ENCODE results near the gene SLC22A13.

SLC22A13 gene

DNA sequence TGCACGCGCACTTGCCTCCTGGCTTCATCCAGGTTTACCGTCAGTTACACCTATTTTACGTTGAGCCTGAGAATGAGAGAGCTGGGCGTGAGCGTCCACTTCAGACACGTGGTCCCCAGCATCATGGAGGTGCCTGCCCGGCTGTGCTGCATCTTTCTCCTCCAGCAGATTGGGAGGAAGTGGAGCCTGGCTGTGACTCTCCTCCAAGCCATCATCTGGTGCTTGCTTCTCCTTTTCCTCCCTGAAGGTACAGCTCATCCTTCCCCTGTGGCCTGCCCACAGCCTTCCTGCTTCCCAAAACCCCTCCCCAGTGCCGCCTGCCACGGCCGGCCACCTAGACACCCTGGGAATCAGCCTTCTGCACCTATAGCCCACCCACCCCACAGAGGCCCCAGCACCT lies 48.1 kb downstream of the SLC22A13 start:
- no peak for TF ChIP-seq CTCF (IDR thresholded peaks at IDR 0.05; ENCODE audit: low read depth, low read length)
- no peak for TF ChIP-seq EZH2phosphoT487 (IDR thresholded peaks at IDR 0.05; ENCODE audit: low read depth)
- Histone ChIP-seq H3K27me3 (ENCODE audit: low read depth, low read length) (0 out of 2 replicates have a peak, but pooled peaks cover 4% of the 10 kb centered on the region), H3K79me2 (ENCODE audit: low read length) (no peaks in the 10 kb centered on the region), H3K27ac (ENCODE audit: low read length) (no peak overlapping the region), H4K20me1 (ENCODE audit: insufficient read depth, low read length) (no peaks in the 10 kb centered on the region), H3K4me1 (ENCODE audit: low read length) (no peaks in the 10 kb centered on the region), H2AFZ (ENCODE audit: low read depth, low read length) (no peak overlapping the region), H3K4me3 (ENCODE audit: low read length) (no peak overlapping the region), H3K36me3 (replicated peaks; ENCODE audit: low read depth, low read length) (no peaks in the 10 kb centered on the region), H3K4me2 (ENCODE audit: low read length) (no peak overlapping the region), H3K9me3 (ENCODE audit: insufficient read depth, low read length) (no peaks in the 10 kb centered on the region), H3K9ac (ENCODE audit: low read length) (no peak overlapping the region)

DNA sequence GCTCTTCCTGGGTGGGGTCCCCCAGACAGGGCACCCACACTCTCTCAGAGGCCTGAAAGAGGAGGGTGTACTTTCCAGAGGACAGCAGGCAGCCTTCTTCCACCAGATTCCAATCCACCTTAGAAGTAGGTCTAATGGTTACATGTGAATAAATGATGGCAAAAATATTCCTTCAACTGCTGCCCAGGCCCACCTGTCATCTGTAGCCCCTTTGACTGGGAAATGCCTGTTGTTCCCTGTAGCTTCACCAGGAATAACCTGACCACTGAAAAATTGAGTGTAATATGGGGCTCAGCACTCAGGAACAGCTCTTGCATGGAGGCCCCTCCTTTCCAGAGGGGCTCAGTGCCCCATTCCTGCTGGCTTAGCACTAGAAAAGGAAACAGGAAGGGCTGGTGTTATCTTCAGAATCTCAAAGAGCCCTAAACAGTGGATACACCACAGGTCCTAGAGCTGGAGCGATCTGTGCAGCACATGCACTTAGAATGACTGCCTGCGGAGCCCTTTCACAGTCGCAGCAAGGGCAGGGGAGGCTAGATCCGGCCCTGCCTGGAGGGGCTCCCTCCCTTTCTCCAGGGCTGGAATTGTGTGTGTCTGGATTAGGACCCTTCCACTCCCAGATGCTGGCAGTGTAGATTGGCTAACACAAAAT lies 48.6 kb downstream of the SLC22A13 start:
- H3K79me2 ChIP-seq (ENCODE audit: low read length) = no peaks in the 10 kb centered on the region
- no peak overlapping the region for H3K4me2 ChIP-seq (ENCODE audit: low read length)
- H4K20me1 ChIP-seq (ENCODE audit: insufficient read depth, low read length) = no peaks in the 10 kb centered on the region
- no peaks in the 10 kb centered on the region for H3K36me3 ChIP-seq (replicated peaks; ENCODE audit: low read depth, low read length)
- H3K9ac ChIP-seq (ENCODE audit: low read length) = no peak overlapping the region
- no peak overlapping the region for H3K27ac ChIP-seq (ENCODE audit: low read length)
- 0 out of 2 replicates have a peak, but pooled peaks cover 4% of the 10 kb centered on the region for H3K27me3 ChIP-seq (ENCODE audit: low read depth, low read length)
- H3K9me3 ChIP-seq (ENCODE audit: insufficient read depth, low read length) = no peaks in the 10 kb centered on the region
- no peak overlapping the region for H2AFZ ChIP-seq (ENCODE audit: low read depth, low read length)
- no peak overlapping the region for H3K4me3 ChIP-seq (ENCODE audit: low read length)
- TF ChIP-seq EZH2phosphoT487 (IDR thresholded peaks at IDR 0.05; ENCODE audit: low read depth) (no peak), CTCF (IDR thresholded peaks at IDR 0.05; ENCODE audit: low read depth, low read length) (no peak)
- H3K4me1 ChIP-seq (ENCODE audit: low read length) = no peaks in the 10 kb centered on the region

DNA sequence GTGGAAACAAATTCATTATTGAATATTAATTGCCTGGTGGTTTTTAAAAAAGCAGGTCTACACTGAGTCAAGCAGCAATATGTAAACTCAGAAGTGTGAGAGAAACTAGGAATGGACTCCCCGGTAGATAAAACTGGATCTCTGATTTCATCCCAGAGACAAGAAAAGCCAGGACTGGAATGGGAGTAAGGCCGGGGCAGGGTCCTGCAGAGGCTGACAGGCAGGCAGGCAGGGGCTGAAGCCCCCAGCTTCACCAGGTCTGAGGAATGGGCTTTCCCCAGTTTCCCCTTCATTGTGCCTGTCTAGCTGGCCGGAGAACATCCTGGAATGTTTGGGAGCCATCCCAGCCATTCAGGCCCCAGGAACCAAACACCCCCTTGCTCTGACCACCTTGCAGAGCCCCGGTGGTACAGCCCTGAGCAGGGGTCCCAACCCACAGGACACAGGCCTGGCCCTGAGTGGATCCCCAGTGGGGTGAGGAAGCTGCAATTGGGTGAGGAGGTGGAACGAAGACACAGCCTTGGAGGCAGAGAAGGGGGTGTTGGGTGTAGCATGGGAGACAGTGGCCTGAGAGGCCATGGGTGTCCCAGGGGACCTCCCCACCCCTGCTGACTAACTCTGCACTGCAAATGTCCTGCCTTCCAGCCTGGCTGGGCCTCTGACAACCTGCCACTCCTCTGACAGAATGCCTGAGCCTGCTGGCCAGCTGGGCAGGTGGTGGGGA lies 49.3 kb downstream of the SLC22A13 start:
- H4K20me1 ChIP-seq (ENCODE audit: insufficient read depth, low read length) = no peaks in the 10 kb centered on the region
- no peak overlapping the region for H3K4me2 ChIP-seq (ENCODE audit: low read length)
- H3K4me1 ChIP-seq (ENCODE audit: low read length) = no peaks in the 10 kb centered on the region
- 0 out of 2 replicates have a peak, but pooled peaks cover under 1% of the 10 kb centered on the region for H3K27me3 ChIP-seq (ENCODE audit: low read depth, low read length)
- H3K9me3 ChIP-seq (ENCODE audit: insufficient read depth, low read length) = no peaks in the 10 kb centered on the region
- no peak overlapping the region for H3K27ac ChIP-seq (ENCODE audit: low read length)
- H2AFZ ChIP-seq (ENCODE audit: low read depth, low read length) = no peak overlapping the region
- no peak overlapping the region for H3K9ac ChIP-seq (ENCODE audit: low read length)
- no peak overlapping the region for H3K4me3 ChIP-seq (ENCODE audit: low read length)
- H3K36me3 ChIP-seq (replicated peaks; ENCODE audit: low read depth, low read length) = no peaks in the 10 kb centered on the region
- TF ChIP-seq CTCF (IDR thresholded peaks at IDR 0.05; ENCODE audit: low read depth, low read length) = no peak
- no peak for TF ChIP-seq EZH2phosphoT487 (IDR thresholded peaks at IDR 0.05; ENCODE audit: low read depth)
- H3K79me2 ChIP-seq (ENCODE audit: low read length) = no peaks in the 10 kb centered on the region

- Histone ChIP-seq H2AFZ (ENCODE audit: low read depth, low read length) (no peak overlapping the region), H3K4me1 (ENCODE audit: low read length) (no peaks in the 10 kb centered on the region)
- TF ChIP-seq EZH2phosphoT487 (IDR thresholded peaks at IDR 0.05; ENCODE audit: low read depth) (no peak), CTCF (IDR thresholded peaks at IDR 0.05; ENCODE audit: low read depth, low read length) (no peak)
These were observed 50.0 kb downstream of the SLC22A13 start for GRCh38 chr3:38315488-38316230.

More at GRCh38 chr3:38315488-38316230, 50.0 kb downstream of the SLC22A13 start:
- Histone ChIP-seq H4K20me1 (ENCODE audit: insufficient read depth, low read length) (no peaks in the 10 kb centered on the region), H3K79me2 (ENCODE audit: low read length) (no peaks in the 10 kb centered on the region), H3K27me3 (ENCODE audit: low read depth, low read length) (no peaks in the 10 kb centered on the region), H3K36me3 (replicated peaks; ENCODE audit: low read depth, low read length) (no peaks in the 10 kb centered on the region), H3K9ac (ENCODE audit: low read length) (no peak overlapping the region), H3K9me3 (ENCODE audit: insufficient read depth, low read length) (no peaks in the 10 kb centered on the region), H3K27ac (ENCODE audit: low read length) (no peak overlapping the region), H3K4me3 (ENCODE audit: low read length) (no peak overlapping the region), H3K4me2 (ENCODE audit: low read length) (no peak overlapping the region)

All from OCI-LY3 (cell line).